Stimulated activated CD4-positive, alpha-beta T cell treated with anti-CD3 and anti-CD28 coated beads, Interleukin-12 subunit alpha, Interleukin-12 subunit beta, amount 100 ng/mL, for 48 hours (primary cell): ENCODE measurements around the gene EHD1.

ENCODE experiments used
- DNase-seq, 3 donors: peaks; one replicate each; pipeline ENCODE4 v3.0.0-alpha.2; 2020; ENCODE audit warnings: low read depth in 2 of 3, low spot score in 1 of 3

Gene EHD1

GRCh38 chr11:64845129-64845775 is 33.2 kb downstream of the EHD1 start:
- no peak for DNase-seq

GRCh38 chr11:64844330-64845128 is 33.9 kb downstream of the EHD1 start, which contains the start of gene CDC42BPG:
TSS of gene CDC42BPG (minus strand) at chr11:64844653. CDS start at chr11:64844569, 84 bp downstream.
- DNase-seq: peak in 1 of 3 donors; percentile 57

GRCh38 chr11:64843686-64844329 is 34.6 kb downstream of the EHD1 start:
- no peak for DNase-seq

- DNase-seq: no peak
Observed at GRCh38 chr11:64842851-64843685, 35.4 kb downstream of the EHD1 start.

- DNase-seq: no peak
Observed at GRCh38 chr11:64842366-64842759, 36.1 kb downstream of the EHD1 start.

- no peak for DNase-seq
Observed at GRCh38 chr11:64841592-64842365, 36.6 kb downstream of the EHD1 start.

- no peak for DNase-seq
Observed at GRCh38 chr11:64839887-64840782, 38.3 kb downstream of the EHD1 start.

GRCh38 chr11:64839335-64839734 is 39.1 kb downstream of the EHD1 start:
- DNase-seq: no peak

GRCh38 chr11:64838600-64839334 is 39.7 kb downstream of the EHD1 start:
- DNase-seq: no peak

GRCh38 chr11:64837887-64838351 is 40.5 kb downstream of the EHD1 start:
- no peak for DNase-seq

- no peak for DNase-seq
Observed at GRCh38 chr11:64836448-64837072, 41.9 kb downstream of the EHD1 start.

- no peak for DNase-seq
Observed at GRCh38 chr11:64835616-64836447, 42.6 kb downstream of the EHD1 start.

- DNase-seq: no peak
Observed at GRCh38 chr11:64834723-64835615, 43.5 kb downstream of the EHD1 start.

GRCh38 chr11:64834031-64834722 is 44.2 kb downstream of the EHD1 start:
- DNase-seq: no peak

- no peak for DNase-seq
Observed at GRCh38 chr11:64833509-64833908, 44.9 kb downstream of the EHD1 start.

GRCh38 chr11:64833198-64833502 is 45.3 kb downstream of the EHD1 start:
- no peak for DNase-seq
